K562 (cell line): Measurements from ENCODE around the gene LRRC10. TPM values are rescaled to one million over a fixed set of nuclear protein-coding genes. Genes with fewer than 3 reads are reported as not detected.

Experiments used
- ARID3A ChIP-seq: IDR thresholded peaks from 2 replicates; pipeline ENCODE4 v1.6.1; 2012; ENCODE audit warnings: low read depth, low read length, improper control_type of control experiment, borderline replicate concordance
- EGR1 ChIP-seq: fragments of 450-650 bp; conservative IDR thresholded peaks from 2 replicates; pipeline ENCODE4 v1.6.1; 2017; ENCODE audit warnings: mild to moderate bottlenecking
- HLTF ChIP-seq: fragments of 450-650 bp; IDR thresholded peaks from 2 replicates; pipeline ENCODE4 v1.6.1; 2016
- polyA plus RNA-seq, 8 experiments: library from polyadenylated mRNA; depleted of rRNA in 4 of 8; stranded (reverse) in 5 of 8; unstranded in 3 of 8; fragments of >200 nt; fragmentation: Nextera tagmentation in 2 of 8; fragmentation: Illumina TruSeq in 1 of 8; extraction: Ambion mirVana in 2 of 8; extraction: Trizol in 1 of 8; gene quantifications; 2 replicates each; pipeline versions ENCODE4 v1.2.1 to v1.2.3, GENCODE V29; 2011 to 2014; ENCODE audit warnings: inconsistent platforms in 1 of 8, missing spikeins in 1 of 8
- total RNA-seq, 7 experiments: library from RNA; depleted of rRNA in 6 of 7; stranded (reverse); fragments of >200 nt in 6 of 7; fragmentation: Illumina TruSeq in 2 of 7; extraction: Trizol in 2 of 7; gene quantifications; 2 replicates each; pipeline versions ENCODE4 v1.2.1 to v1.2.3, GENCODE V29; 2011 to 2021; ENCODE audit warnings: low replicate concordance in 1 of 7
- TF ChIP-seq, protein P1 (sequence below): fragments of 200-600 bp; sonication (generic); IDR thresholded peaks from one replicate; pipeline ENCODE4 v1.6.1; 2012; ENCODE audit warnings: mild to moderate bottlenecking, low read depth, low read length, inconsistent platforms
- TF ChIP-seq, protein P2 (sequence below): fragments of 450-650 bp; formaldehyde crosslinking; IDR thresholded peaks from 2 replicates; pipeline ENCODE4 v1.4.0; 2020; ENCODE audit warnings: mild to moderate bottlenecking, moderate library complexity

LRRC10 gene
- total and polyA plus RNA-seq, 9 of the 15 experiments (the other 6 are each of a cell fraction or from before 2014, with no cell fraction given): 0.09 TPM; not detected in 8

DNA sequence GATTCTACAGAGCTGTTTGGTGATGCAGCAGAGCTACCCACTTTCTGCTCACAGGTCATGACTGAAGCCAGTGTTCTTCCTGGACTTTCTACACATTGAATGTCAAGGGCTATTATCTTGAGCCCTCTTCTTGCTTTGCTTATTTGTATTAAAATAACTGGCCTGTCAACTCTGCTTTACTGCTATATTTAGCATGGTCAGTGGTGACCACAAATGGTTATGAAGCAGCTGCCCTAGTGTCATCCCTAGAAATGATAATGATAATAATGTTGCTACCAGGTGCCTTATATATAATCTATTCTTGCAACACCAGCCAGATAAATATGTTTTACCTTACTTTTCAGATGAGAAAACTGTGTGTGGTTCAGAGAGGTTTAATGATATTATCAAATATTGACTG, 2.6 kb upstream of the LRRC10 start (continued):
- TF ChIP-seq HLTF: no peak
- no peak for TF ChIP-seq ARID3A
- TF ChIP-seq, protein P1, sequence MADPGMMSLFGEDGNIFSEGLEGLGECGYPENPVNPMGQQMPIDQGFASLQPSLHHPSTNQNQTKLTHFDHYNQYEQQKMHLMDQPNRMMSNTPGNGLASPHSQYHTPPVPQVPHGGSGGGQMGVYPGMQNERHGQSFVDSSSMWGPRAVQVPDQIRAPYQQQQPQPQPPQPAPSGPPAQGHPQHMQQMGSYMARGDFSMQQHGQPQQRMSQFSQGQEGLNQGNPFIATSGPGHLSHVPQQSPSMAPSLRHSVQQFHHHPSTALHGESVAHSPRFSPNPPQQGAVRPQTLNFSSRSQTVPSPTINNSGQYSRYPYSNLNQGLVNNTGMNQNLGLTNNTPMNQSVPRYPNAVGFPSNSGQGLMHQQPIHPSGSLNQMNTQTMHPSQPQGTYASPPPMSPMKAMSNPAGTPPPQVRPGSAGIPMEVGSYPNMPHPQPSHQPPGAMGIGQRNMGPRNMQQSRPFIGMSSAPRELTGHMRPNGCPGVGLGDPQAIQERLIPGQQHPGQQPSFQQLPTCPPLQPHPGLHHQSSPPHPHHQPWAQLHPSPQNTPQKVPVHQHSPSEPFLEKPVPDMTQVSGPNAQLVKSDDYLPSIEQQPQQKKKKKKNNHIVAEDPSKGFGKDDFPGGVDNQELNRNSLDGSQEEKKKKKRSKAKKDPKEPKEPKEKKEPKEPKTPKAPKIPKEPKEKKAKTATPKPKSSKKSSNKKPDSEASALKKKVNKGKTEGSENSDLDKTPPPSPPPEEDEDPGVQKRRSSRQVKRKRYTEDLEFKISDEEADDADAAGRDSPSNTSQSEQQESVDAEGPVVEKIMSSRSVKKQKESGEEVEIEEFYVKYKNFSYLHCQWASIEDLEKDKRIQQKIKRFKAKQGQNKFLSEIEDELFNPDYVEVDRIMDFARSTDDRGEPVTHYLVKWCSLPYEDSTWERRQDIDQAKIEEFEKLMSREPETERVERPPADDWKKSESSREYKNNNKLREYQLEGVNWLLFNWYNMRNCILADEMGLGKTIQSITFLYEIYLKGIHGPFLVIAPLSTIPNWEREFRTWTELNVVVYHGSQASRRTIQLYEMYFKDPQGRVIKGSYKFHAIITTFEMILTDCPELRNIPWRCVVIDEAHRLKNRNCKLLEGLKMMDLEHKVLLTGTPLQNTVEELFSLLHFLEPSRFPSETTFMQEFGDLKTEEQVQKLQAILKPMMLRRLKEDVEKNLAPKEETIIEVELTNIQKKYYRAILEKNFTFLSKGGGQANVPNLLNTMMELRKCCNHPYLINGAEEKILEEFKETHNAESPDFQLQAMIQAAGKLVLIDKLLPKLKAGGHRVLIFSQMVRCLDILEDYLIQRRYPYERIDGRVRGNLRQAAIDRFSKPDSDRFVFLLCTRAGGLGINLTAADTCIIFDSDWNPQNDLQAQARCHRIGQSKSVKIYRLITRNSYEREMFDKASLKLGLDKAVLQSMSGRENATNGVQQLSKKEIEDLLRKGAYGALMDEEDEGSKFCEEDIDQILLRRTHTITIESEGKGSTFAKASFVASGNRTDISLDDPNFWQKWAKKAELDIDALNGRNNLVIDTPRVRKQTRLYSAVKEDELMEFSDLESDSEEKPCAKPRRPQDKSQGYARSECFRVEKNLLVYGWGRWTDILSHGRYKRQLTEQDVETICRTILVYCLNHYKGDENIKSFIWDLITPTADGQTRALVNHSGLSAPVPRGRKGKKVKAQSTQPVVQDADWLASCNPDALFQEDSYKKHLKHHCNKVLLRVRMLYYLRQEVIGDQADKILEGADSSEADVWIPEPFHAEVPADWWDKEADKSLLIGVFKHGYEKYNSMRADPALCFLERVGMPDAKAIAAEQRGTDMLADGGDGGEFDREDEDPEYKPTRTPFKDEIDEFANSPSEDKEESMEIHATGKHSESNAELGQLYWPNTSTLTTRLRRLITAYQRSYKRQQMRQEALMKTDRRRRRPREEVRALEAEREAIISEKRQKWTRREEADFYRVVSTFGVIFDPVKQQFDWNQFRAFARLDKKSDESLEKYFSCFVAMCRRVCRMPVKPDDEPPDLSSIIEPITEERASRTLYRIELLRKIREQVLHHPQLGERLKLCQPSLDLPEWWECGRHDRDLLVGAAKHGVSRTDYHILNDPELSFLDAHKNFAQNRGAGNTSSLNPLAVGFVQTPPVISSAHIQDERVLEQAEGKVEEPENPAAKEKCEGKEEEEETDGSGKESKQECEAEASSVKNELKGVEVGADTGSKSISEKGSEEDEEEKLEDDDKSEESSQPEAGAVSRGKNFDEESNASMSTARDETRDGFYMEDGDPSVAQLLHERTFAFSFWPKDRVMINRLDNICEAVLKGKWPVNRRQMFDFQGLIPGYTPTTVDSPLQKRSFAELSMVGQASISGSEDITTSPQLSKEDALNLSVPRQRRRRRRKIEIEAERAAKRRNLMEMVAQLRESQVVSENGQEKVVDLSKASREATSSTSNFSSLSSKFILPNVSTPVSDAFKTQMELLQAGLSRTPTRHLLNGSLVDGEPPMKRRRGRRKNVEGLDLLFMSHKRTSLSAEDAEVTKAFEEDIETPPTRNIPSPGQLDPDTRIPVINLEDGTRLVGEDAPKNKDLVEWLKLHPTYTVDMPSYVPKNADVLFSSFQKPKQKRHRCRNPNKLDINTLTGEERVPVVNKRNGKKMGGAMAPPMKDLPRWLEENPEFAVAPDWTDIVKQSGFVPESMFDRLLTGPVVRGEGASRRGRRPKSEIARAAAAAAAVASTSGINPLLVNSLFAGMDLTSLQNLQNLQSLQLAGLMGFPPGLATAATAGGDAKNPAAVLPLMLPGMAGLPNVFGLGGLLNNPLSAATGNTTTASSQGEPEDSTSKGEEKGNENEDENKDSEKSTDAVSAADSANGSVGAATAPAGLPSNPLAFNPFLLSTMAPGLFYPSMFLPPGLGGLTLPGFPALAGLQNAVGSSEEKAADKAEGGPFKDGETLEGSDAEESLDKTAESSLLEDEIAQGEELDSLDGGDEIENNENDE: no peak
- no peak for TF ChIP-seq EGR1
- TF ChIP-seq, protein P2, sequence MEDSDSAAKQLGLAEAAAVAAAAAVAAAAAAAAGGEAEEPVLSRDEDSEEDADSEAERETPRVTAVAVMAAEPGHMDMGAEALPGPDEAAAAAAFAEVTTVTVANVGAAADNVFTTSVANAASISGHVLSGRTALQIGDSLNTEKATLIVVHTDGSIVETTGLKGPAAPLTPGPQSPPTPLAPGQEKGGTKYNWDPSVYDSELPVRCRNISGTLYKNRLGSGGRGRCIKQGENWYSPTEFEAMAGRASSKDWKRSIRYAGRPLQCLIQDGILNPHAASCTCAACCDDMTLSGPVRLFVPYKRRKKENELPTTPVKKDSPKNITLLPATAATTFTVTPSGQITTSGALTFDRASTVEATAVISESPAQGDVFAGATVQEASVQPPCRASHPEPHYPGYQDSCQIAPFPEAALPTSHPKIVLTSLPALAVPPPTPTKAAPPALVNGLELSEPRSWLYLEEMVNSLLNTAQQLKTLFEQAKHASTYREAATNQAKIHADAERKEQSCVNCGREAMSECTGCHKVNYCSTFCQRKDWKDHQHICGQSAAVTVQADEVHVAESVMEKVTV: no peak
- TF ChIP-seq, all 486 proteins: peak for 0
